ENCODE measurements around the gene GPR34. TPM values are rescaled to one million over a fixed set of nuclear protein-coding genes. Genes with fewer than 3 reads are reported as not detected.

GPR34 gene
- total and polyA plus RNA-seq, 2 of the 4 experiments (the other 2 are of a cell fraction): not detected

Small RNAs within 50 kb of the gene (microRNA-seq; reads per million reads assigned to microRNA genes)
- not detected for gene RN7SL144P (ENCODE audit: insufficient read depth, insufficient read length)

Small RNAs within 50 kb of the gene (small RNA-seq; reads per million reads assigned to genes)
- 0 reads per million in 5 experiments for gene RN7SL144P

Other genes with a start within 250 kb of the GPR34 start
- not detected in 2 replicates for gene NYX, start 241.6 kb upstream of the GPR34 start, total RNA-seq (2012; rRNA removed)
- gene NYX, start 241.6 kb upstream of the GPR34 start, polyA plus RNA-seq (2012; rRNA removed): not detected in 2 replicates
- gene GPR82, start 35.2 kb downstream of the GPR34 start, total RNA-seq (2012; rRNA removed): not detected in 2 replicates
- not detected in 2 replicates for gene GPR82, start 35.2 kb downstream of the GPR34 start, polyA plus RNA-seq (2012; rRNA removed)
- 17.7 and 21.9 TPM in 2 replicates for gene CASK, start 234.6 kb downstream of the GPR34 start, total RNA-seq (2012; rRNA removed)
- 9.2 and 9.4 TPM in 2 replicates for gene CASK, start 234.6 kb downstream of the GPR34 start, polyA plus RNA-seq (2012; rRNA removed)